HG02885 (cell line): ENCODE results near the gene BCL7B.
"Not testable (repeated sequence)": the region's sequence is repeated elsewhere in the genome, so short reads cannot be mapped to it uniquely, and the experiment has no call there.

ENCODE experiments used
- ATAC-seq: cut with Tn5 transposase; IDR thresholded peaks from one replicate; pipeline ENCODE4 v1.9.1; 2021; ENCODE audit warnings: mild to moderate bottlenecking; ENCODE audit not compliant: unreplicated experiment, poor library complexity

The BCL7B gene

DNA sequence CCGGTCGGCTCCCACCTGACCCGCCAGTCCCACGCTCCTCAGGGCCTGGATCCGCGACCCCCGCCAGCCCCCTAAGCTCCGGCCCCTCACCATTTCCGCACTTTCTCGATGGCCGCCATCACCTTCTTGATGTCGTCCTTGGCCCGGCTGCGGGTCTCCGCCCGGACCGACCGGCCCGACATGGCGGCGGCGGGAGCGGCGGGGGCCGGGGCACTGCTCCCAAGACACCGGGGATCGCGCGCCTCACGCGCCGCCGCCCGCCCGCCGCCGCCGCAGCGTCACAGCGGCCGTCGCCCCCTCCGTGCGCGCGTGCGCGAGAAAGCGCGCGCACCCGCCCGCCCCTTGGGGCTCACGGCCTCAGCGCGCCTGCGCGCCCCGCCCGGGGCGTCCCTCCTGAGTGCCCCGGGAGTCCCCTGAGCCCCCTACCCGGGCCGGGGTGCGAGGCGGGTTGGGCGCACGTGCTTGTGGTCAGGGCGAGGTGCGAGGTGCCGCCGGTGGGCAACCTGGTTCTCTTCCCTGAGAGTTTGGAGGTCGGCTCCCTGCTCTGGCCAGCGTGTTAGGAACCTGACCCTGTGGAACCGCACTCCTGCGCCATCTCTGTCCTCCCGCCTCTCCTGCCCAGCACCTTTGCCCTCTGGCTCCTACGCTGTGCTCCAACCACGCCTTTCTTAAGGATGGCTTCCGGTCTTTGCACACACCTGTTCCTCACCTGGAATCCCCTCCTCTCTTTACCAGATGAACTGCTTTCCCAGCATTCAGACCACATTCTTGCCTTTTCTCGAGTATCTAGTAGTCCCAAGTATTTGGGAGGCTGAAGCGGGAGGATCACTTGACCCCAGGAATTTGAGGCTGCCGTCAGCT lies at the start of gene BCL7B:
TSS of gene BCL7B (minus strand) at position 294 of the 861 bp plus-strand sequence. CDS start at position 182, 112 bp downstream.
- ATAC-seq: peak; percentile 53

DNA sequence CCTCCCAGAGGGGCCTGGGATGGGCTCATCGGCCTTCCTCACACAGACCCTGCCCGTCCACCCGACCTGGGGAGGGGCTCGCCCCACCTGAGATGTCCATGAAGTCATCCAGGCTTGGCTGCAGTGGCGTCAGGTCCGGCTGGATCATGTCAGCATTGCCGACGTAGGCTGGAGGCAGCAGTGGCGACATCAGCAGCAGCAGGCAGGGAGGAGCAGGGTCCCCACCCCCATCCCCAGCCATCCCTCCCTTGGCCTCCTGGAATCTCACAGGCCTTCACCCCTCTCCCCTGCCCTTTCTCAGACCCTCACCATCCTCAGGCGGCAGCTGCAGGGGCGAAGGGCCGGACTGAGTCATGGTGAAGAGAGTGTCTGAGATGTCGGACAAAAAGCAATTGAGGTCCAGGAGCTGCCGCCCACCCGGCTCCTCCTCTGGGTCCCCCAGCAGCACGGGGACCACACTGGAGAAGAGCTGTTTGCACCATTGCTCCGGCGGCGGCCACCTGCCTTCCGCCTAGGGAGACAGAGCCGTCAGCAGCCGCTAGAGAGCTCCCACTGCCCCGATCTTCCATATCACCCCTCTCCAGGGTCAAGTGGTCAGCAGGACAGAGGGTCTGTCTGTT lies 48.2 kb upstream of the BCL7B start:
- ATAC-seq: no peak

DNA sequence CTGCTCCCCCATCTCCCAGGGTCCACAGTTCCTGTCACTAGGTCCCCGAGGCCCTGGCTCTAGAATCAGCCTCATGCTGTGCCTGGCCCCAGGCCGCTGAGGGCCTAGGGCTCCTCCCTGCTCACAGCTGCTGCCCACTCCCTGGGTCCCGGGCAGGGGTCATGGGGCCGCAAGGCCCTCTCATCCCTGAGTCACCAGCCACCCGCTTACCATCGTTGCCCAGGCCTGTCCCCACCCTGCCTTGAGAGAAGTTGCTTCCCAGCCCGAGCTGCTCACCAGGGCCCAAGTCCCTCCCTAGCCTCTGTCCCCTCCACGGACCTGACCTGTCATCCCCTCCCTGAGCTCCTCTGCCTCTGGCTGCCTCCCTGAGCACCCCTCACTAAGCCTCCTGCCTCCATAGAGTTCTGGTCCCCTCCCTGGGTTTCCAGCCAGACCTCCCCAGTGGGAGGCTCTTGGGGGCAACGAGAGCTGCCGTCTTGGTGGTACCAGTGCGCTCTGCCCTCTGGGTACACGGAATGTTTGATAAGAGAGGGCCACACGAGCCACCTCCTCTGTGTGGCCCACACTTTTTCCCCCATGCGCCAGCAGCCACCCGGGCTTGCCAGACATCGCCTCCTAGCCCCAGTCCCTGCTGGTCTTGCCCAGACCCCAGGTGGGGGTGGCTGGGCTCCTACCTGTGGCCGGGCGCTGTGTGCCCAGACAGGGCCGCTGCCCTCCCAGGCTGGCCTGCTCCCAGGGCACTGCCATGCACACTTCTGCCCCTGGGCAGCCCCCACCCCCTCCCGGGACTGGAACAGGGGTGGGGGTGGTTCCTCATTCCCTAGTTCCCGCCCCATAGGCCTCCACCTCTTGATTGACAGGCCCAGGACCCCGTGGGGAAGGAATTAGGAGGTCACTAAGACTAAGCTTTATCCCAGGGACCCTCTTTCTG lies 45.5 kb upstream of the BCL7B start:
- no peak for ATAC-seq

DNA sequence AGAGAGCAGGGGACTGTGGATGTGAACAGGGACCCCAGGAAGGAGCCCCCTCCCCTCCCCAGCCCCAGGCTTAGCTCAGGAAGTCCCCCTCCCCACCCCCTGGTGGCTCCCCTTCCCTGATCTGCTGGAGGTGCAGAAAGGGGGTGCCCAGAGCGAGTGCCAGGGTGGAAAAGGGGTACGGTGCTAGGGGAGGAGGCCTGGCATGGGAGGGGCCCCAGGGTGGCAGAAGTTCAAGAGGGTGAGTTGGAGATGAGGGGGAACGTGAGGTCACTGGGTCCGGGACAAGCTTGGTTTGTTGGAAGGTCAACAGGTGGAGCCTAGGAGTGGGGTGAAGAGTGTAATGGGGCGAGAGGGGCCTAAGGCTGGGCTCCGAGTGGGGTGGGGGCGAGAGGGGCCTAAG lies 42.4 kb upstream of the BCL7B start:
- no peak for ATAC-seq

DNA sequence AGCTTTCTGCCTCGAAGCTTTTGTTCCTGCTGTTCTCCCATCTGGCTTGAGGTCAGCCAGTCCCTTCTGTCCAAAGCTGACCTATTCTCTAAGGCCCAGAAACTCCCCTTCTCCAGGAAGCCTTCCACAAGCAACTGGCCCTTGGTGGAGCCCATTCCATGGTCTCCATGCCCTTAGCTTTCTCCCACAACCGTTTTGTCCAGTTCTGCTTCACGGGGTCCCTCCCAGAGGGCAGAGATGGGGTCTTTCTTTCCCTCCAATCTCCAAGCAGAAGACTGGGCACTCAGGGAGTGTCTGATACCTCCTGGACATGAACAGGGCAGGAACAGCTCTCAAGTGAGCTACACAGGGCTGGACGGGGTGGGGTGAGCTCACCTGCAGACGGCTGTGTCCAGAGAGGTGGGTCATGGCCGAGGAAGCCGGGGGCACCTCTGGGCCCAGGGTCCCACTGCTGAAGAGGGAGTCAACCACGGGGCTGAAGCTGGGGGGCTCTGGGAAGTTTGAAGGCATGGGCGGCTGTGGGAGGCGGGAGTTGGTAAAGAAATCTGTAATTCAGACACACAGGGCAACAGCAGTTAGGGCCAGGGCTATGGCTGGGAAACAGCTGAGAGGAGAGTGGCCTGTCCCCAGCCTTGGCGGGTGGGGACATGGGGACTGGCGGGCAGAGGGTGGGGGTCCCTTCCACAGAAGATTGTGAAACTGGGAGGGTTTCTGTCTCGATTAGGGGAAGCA lies 41.8 kb upstream of the BCL7B start:
- no peak for ATAC-seq

DNA sequence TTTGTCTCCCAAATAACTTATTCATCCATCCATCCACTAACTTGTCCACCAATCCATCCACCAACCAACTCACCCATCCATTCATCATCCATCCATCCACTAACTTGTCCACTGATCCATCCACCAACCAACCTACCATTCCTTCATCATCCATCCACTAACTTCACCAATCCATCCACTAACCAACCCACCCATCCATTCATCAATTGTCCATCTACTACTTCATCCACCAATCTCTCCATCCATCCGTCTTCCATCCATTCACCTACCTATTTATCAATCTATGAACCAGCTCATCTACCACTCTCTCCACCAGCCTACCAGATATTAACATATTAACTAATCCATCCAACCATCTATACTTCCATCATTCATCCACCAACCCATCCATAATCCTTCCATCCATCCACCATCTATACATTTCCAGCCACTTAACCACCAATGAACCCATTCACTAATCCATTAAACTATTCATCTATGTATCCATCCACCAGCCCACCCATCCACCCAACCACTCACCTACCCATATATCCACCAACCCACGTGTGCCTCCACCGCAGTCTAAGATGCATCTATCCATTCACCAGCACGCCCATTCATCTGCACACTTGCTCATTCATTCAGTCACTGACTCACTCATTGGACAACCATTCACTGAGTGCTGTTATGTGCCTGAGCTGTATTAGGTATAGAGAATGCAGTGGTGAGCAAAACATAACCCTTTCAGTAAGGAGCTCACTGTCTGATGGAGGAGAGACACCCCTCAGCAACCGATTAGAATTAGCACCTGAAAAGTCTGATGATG lies 40.7 kb upstream of the BCL7B start:
- ATAC-seq: no peak

DNA sequence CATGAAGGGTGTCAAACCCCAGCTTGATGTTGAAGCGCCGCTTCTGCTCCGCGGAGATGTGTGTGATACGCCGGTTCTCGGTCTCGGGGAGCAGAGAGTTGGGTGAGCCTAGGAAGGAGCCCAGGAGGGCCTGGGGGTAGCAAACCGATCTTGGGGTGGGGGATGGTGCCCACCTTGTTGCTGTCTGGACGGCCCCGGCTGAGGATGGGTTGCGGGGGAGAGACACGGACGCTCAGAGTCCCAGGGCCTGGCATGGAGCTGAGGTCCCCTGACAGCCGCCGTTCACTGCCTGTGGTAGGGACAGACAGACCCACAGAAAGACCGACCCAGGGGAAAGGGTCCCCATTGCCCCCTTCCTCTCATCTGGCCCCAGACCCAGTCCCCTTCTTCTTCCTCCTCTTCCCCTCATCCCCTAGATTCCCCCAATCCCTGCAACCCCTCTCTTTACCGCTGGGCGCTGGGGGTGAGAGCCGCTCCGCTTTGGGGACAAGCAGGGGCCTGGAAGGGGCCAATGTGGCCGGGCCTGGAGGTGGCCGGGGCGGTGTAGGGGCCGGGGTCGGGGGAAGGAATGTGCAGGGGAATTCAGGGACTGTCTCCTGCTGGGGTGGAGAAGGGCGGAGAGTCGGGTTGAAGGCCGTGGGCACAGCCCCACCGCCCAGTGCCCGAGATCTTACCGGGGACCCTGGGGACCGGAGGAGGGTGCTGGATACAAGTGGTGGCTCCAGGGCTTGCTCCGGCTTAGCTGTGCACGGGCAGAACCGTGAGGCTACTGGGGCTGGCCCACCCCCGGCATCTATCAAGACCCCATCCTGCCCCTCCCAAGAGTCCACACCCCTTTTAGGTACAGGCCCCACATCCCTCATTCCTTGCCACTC lies 38.9 kb upstream of the BCL7B start:
- no peak for ATAC-seq

DNA sequence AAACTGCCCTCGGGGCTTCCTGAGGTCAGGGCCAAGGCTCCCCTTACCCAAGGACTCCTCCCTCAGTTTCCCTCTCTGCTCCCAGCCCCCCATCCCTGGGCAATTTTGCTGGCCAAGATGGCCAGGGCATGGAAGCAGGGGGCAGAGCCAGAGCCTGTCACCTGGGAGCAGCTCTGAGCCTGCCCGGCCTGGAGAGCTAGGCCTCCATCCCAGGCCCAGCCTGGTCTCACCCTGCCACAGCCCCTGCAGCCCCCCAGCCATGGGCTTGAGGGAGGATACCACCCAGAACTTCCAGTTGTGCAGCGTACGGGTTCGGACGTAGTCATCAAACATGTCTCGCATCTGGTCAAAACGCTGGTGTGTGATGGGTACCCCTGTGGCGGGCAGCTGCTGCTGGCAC lies 37.9 kb upstream of the BCL7B start:
- no peak for ATAC-seq

DNA sequence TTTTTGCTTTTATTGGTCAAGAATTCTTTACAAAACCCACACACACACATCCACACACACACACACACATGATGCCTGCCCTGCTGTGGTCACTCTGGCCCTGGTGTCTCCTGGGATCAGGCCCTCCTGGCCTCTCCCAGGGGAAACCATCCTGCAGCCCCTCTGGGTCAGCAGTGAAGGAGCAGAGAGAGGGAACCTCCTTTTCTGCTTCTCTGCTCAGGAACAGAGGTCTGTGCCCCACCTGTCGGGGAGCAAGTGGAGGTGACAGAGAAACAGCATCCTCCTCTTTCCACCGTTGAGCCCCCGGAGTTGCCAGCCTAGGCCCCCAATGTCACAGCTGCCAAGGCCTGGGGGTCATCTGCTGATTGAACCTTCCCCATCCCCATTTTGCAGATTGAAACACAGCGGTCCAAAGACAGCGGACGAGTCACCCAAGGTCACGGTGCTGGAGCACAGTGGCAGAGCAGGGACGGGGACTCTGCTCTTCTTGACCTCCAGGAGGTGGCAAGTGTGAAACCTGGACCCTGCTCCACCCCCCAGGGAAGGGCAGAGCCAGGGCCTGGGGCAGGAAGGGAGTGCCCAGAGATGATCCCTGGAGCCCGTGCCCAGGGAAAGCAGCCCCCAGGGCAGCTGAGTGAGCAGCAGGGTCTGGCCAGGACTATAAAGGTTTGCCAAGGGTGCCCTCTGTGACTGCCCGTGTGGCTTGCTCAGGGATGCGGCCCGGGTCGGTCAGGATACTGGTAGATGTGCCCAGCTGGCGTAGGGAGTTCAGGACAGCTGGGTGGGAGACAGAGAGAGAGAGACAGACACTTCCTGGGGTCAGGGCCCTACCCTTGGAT lies 35.9 kb upstream of the BCL7B start:
- no peak for ATAC-seq

DNA sequence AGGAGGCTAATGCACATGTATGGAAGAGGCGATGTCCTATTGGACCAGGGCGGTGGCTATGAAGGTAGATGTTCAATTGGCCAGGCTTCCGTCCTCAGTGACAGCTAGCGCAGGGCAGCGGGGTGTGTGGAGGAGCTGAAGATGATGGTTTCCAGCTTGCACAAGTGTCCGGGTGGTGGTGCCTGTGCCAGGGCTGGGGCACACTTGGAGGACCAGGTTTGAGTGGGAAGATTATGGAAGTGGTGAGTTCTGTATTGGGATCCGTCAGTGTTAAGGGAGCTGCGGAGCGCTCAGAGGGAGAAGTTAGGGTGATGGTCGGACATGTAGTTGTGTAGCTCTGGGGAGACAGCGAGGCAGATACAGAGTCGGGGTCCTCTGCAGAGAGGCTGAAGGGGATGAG lies 29.4 kb upstream of the BCL7B start:
- ATAC-seq: no peak

DNA sequence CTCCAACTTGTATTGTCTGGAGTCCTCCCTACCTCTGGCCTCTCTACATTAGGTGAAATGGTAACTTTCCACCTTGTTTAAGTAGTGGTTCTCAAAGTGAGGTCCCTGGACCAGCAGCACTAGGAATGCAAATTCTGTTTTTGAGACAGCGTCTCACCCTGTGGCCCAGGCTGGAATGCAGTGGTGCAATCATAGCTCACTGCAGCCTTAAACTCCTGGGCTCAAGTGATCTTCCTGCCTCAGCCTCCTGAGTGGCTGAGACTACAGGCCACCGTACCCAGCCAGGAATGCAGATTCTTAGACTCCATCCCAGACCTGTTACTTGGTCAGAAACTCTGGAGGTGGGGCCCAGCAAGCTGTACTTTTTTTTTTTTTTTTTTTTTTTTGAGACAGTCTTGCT lies 27.7 kb upstream of the BCL7B start:
- no peak for ATAC-seq

DNA sequence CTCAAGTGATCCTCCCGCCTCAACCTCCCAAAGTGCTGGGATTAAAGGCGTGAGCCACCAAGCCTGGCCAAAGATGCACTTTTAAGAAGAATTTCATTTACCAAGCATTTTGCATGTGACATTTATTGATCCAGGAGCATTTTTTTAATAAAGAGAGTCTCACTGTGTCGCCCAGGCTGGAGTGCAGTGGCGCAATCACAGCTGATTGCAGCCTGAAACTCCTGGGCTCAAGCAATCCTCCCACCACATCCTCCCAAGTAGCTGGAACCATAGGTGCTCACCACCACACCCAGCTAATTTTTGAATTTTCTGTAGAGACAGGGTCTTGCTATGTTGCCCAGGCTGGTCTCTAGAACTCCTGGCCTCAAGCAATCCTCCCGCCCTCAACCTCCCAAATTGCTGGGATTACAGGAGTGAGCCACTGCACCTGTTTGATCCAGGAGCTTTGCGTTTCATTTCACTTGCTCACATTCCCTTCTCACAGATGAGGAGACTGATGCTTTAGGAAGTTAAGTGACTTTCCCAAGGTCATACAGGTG lies 25.2 kb upstream of the BCL7B start:
- no peak for ATAC-seq

DNA sequence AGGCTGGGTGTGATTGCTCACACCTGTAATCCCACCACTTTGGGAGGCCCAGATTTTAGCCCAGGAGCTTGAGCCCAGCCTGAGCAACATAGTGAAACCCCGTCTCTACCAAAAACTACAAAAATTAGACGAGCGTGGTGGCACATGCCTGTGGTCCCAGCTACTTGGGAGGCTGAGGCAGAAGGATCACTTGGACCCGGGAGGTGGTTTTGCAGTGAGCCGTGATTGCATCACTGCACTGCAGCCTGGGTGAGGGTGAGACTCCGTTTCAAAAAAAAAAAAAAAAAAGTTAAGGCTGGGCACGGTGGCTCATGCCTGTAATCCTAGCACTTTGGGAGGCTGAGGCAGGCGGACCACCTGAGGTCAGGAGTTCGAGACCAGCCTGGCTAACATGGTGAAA lies 23.5 kb upstream of the BCL7B start:
- not testable (repeated sequence) for ATAC-seq

DNA sequence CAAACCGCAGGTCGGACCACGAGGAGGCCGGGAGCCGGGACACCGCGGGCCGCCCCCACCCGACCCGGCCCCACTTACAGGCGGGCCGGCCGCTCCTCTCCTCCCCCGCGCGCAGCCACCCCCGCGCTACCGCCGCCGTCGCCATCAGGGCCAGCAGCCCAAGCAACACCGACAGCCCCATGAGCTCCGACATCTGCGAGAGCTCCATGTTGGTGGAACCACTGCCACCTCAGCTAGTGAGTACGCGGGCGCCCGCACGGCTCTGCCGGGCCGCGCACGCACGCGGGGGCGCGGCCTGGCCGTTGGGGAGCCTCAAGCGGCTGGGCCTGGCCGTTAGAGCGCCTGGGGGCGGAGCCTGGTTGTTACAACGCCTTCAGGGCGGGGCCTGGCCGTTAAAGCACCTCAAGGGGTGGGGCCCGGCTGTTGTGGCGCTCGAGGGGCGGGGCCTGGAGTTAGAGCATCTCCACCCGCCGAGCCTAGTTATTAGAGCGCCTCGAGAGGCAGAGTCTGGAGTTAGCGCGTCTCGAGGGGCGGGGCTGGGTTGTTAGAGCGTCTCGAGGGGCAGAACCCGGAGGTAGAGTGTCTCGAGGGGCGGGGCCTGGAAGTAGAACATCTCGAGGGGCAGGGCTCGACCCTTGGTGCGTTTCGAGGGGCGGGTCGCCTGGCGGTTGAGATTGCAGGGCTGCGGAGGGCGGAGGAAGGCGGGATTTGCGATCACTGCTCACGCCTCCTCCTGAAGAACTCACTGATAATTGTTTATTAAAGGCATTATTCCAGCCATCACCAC lies 21.0 kb upstream of the BCL7B start, which contains the start of gene TBL2:
TSS of gene TBL2 (minus strand) at position 238 of the 787 bp plus-strand sequence. CDS start at position 208, 30 bp downstream.
- ATAC-seq: peak; percentile 89

DNA sequence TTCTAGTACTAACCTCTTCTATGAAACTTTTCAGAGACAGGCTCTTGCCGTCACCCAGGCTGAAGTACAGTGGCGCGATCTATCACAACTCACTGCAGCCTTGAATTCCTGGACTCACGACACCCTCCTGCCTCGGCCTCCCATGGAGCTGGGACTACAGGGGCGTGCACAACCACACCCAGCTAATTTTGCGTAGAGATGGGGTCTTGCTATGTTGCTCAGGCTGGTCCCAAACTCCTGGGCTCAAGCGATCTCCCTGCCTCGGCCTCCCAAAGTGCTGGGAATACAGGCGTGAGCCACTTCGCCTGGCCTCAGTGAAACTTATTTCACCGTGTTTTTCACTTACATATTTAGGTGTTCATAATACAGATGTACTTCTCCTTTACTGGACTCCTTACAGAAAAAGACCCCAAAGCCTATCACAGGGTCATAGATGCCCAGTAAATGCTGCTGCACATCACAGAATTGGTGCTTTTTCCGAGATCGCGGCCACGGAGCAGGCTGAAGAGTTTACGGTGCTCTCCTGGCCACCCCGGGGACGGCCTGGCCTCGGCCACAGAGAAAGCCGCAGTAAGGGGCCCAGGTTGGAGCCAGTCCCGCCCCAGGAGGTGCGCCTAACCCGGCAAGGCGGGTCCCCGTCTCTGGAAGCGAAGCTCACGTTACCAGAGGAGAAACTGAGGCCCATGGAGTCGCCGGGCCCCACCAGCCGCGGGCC lies 20.3 kb upstream of the BCL7B start:
- ATAC-seq: peak; percentile 23

DNA sequence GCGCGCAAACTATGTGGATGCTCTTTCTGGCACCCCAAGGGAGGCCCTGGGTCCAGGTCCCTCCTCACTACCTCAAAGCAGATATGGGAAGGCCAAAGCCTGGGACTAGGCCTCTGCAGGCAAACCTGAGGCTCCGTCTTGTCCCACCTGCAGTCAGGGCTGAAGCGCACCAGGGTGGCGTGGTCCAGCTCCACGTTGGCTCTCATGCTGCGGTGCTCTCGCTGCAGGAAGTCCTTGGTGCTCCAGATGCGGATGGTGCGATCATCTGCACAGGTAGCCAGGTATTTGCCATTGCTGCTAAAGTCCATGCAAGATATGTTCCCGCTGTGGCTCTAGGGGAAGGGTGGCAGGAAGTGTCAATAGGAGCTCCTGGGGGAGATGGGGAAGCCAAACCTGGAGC lies 16.3 kb upstream of the BCL7B start:
- no peak for ATAC-seq
